HG03565 (cell line): ENCODE results near the gene FBXL7.

Source experiments
- ATAC-seq: cut with Tn5 transposase; IDR thresholded peaks from one replicate; pipeline ENCODE4 v1.9.1; 2021; ENCODE audit warnings: mild to moderate bottlenecking, moderate library complexity; ENCODE audit not compliant: unreplicated experiment

Gene FBXL7

DNA sequence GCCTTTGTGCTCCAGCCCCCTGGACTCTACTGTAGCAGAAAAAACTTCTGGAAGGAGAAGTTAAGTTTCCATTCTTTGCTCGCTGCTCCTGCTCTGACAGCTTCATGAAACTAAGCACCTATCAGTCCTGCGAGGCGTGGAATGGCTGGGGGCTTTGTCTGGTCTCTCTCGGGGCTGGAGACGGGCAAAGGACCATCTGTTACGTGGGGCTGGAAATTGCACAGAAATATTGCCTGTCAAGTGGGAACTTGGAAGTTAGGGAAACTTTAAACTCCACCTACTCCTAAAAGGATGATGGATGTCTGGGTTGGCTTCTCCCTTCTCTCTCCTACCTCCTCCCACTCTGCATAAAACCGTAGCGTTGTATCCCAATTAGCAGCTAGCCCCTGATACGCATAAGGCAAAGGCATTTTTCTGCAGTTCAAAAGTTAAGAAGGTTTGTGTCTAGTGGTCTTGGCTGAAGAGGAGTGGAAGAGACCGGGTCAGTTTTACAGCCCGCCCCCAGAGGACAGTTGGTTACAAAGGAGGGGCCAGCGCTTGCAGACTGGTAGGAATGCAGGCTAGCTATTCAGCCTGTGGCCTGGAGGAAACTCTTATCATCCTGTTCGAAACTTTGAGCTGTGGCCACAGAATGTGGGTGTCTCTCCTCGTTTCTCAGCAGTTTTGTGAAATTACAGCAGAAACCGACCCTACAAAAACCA lies 1.3 kb downstream of the FBXL7 start:
- ATAC-seq: no peak

DNA sequence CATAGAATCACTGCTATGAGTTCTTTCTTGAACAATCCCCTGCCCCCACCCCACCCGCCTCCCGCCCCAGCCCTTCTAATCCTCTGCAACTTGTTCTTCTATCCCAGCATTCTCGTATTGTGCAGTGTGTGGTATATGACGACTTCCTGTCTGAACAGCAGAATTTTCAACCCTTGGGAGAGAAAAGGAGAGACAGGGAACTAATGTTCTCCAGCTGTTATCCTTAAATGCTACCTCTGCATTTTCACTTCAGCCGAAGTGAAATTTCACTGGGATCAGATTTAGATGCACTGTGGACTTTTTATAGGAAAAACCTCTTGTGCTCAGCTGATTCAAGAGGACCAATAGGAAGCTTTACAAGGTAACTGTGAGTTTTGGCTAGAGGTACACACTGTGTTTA lies 2.2 kb downstream of the FBXL7 start:
- no peak for ATAC-seq

DNA sequence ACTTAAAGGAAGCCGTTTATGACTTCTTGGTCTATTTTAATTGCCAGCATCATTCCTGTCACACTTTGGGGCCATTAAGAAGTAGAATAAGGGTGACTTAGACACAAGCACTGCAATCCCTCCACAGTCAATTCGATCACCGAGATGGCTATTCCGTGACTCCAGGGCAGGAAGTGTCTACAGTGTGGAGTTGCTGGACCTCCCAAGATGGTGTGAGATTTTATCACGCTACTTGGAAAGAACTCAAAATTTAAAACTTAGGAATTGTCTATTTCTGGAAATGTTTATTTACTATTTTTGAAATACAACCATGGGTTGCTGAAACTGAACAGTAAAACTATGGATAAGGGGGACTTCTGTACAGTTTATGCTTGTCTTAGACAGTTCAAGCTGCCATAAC lies 6.2 kb downstream of the FBXL7 start:
- no peak for ATAC-seq

DNA sequence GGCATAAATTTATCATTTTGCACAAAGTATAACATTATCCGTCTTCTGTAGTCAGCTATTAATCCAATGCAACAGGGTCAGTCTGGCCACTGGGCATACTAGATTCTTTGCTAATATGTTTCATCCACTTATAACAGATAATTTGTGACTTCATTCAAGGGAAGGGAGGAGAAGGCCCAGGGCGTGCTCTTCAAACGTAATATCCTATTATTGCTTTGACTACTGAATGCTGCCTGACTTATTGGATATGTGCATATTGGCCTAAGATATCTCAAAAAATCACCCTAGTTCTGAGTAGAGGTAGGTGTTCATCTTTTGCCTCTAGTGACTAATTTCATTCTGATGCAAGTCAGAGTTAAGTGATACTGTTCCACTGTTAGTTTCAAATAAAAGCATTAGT lies 6.9 kb downstream of the FBXL7 start:
- ATAC-seq: no peak

DNA sequence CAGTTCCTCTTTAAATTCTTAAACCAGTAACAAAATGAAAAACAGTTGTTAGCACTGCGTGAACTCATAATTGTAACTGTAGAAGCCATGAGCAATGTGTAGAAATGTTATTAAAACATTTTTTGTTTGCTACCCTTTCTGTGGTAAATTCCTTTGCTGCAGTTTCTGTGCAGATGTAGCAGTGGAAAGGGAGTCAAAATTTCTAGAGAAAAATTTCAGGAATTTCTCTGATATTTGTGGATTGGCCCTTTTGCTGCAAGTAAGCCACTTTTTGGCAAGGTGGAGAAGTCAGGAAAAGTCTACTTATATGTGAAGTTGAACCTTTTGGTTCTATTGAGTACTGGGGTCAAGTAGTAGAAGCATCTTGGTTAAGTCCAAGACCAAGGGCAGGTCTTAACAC lies 10.1 kb downstream of the FBXL7 start:
- ATAC-seq: no peak

DNA sequence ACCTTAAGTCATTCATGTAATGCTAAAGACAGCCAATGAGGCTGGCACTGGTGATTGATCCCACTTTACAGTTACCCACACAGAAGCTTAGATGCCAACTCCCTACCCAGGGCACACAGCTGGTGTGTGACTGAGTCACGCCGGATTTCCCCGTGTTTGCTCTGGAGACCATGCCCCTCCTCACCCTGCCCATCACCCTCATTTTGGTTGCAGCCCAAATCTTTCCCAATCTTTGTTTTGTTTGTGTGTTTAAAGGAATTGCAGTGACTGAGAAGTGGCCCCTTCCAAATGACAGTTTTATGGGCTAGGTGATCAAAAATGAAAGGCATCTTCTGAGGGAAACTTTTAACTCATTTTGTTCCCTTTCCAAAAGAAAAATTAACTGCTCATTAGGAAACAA lies 10.9 kb downstream of the FBXL7 start:
- no peak for ATAC-seq

DNA sequence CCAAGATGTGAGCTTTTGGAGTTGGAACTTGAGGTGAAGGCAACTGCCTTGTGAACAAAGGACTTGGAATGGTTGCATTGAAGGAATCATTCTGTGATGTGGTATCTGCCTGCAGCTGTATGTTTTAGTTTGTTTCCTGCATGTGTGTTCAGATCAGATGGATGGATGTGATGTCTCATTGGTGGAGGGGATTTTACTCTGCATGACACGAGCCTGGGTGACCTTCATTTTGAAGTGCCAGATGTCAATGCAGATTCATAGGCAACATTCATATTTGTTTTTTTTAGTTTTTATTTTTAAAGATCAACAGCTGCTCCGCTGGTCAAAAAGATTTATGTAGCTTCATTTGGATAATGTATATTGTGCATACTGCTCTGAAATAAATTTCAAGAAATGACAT lies 13.5 kb downstream of the FBXL7 start:
- ATAC-seq: no peak

DNA sequence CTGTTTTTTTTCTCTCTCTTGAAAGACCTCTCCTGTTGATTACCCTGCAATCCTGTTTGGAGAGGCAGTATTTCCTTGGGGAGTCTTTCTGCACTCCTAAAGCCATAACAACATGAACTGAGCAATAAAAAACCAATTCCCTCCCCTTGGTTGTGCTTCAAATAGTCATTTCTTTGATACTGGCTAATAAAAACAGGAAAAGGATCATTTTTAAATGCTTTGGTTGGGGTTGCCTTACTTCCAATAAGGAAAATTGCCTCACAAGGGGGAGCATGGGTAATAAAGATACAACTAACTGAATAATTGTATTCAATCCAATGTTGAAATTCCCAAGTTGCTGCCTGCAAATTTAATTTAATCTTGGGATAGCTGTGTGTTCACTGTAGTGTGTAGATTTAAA lies 13.9 kb downstream of the FBXL7 start:
- ATAC-seq: no peak

DNA sequence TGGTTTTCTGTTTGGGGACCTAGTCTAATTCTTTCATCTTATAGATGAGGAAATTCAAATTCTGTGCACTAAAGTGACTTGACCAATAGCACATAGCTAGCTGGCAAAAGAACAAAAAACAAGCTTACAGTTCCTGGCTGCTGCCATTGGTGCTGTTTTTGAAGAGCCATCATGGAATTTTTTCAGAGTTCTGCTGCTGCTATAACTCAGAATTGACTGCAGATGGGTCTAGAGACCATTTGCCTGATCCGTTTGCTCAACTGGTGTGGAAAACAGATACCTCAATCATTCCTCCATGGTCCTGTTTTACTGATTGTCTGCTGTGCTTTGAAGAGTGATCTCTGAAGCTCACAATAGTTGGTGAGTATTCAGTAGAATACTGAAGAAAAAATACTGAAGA lies 15.2 kb downstream of the FBXL7 start:
- ATAC-seq: no peak

DNA sequence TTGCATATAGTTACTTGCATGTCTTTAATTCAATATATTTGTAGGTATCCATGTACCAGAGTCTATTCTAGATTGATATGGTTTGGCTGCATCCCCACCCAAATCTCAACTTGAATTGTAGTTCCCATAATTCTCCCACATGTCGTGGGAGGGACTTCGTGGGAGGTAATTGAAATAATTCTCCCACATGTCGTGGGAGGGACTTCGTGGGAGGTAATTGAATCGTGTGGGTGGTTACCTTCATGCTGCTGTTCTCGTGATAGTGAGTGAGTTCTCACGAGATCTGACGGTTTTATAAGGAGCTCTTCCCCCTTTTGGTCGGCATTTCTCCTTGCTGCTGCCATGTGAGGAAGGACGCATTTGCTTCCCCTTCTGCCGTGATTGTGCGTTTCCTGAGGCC lies 16.5 kb downstream of the FBXL7 start:
- ATAC-seq: no peak

DNA sequence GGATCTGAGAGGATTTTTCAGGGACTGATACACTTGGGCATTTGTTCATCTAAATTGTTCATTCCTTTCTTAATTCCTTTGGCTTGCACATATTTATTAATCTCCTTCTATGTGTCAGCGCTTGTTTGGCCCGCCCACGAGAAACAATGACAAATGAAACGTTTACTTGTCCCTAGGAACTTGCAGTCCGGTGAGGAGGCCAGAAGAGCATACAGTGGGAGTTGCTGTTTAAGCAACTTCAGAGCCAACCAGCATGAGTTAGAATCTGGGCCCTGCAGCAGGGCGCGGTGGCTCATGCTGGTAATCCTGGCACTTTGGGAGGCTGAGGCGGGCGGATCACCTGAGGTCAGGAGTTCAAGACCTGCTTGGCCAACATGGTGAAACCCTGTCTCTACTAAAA lies 18.8 kb downstream of the FBXL7 start:
- no peak for ATAC-seq

DNA sequence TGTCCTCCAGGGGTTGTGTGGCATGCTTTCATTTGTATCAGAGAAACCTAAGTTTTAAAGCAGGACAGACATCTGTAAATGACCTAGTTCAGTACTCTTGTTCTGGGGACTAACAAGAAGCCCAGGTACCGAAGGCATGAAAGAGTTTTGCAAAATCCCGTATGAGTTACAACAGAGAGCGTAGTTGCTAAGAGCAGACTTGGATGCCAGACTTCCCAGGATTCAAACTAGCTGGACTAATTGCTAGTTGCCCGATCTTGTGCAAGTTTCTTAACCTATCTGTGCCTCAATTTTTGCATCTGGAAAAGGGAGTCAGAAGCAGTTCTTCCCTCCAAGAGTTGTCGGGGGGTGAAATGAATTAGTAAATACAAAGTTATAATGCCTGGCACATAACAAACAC lies 20.9 kb downstream of the FBXL7 start:
- no peak for ATAC-seq

DNA sequence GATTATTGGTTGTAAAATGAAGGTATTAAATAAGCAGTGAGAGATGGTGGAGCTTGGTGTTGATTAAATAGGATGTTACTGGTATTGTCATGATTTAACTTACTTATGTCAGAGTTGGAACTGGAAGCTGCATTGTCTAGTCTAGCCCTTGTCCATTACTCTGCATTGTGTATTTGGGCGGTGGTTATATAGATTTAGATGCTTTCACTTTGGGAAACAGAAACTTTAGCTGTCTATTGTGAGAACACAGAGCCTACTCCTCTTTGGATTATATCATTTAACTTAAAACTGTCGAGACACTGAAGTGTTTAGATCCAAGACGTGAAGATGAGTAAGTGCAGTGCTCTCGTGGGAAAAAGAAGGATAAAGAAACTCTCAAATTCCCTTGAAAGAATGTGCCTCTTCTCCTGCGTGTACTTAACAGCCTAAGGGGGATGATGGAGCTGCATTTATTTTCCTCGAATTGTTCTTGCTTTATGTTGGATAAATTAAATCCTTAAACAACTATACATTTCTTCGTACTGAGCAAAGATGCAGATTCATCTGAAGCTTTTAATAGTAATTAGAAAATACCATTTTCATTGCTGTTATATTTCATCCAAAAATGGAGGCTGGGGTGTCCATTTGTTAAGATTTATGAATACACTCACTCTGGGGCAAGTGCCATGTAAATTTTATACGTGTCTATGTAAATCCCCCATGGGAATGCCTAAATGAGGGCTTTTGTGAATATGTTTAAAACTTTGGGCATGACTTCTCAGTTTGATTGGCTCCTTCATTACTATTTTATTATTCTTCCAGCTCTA lies 21.6 kb downstream of the FBXL7 start:
- no peak for ATAC-seq

DNA sequence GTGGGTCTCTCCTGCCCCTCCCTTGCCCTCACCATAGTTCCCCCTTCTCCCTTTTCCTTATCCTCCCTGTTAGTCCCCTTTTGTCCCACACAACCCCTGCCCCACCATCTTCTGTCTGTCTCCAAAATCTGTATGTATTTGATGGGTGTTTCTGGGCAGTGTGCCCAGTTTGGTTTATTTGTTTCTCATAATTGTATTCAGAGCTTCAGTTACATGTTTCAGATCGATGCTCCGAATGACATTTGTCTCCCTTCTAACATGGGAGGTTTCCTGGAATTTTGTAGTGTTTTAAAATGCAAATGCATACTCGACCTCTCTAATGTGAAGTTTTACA lies 22.2 kb downstream of the FBXL7 start:
- no peak for ATAC-seq

DNA sequence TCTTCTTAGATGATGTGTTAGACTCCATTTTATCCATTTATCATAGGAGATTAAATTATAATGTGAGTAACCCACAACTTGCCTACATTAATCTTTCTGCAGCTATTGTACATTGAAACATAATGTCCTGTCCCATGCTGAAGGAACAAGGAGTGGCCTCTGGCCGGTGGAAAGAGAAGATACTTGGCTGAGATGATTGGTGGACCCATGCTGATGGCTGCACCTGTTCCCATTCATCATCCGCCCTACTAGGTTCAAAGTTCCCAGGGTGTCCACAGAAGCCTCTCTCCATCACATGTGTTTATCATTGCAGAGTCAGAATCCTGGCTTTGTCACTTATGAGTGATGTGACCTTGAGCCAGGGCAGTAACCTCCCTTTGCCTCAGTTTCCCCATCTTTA lies 24.7 kb downstream of the FBXL7 start:
- ATAC-seq: no peak

DNA sequence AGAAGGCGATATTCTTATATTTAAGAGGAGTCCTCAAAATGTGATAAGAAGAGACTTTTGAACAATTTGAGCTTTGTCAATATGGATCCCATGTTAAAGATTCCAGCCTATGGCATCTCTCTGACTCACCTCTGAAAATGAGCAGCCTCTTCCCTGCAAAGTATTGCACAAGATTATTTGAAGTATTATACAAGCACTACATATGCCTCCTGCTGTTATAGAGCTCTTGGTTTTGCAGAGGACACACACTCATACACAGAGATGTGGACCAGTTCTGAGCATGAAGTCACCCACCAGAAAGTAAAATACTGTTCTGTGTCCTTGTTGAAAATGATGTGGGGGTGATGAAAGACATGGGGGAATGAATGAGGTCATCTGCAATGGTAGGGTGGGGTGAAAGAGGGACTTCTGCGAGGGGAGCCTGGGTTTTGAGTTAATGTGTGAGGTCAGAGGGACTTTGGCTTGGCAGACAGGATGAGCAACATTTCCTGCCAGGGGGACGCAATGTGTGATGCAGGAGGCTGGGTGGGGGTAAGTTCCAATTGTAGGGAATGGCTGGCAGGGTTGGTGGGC lies 25.8 kb downstream of the FBXL7 start:
- no peak for ATAC-seq

DNA sequence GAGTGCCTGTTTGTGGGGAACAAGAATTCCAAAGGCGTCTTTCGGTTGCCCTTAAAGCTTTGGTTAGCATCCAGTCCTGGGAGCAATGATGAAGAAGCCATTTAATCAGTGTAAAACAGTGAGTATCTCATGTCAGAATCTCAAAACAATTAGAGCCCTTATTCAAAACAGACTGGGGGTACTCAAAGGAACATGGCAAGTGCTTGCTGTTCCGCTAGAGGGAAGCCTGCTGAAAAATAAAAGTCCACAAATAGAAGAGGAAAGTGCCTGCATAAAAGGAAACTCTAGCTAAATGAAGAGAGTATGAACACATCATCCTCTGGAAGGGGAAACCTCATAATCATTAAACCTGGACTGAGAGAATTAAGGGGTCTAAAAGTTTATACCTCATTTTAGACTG lies 26.4 kb downstream of the FBXL7 start:
- ATAC-seq: no peak

DNA sequence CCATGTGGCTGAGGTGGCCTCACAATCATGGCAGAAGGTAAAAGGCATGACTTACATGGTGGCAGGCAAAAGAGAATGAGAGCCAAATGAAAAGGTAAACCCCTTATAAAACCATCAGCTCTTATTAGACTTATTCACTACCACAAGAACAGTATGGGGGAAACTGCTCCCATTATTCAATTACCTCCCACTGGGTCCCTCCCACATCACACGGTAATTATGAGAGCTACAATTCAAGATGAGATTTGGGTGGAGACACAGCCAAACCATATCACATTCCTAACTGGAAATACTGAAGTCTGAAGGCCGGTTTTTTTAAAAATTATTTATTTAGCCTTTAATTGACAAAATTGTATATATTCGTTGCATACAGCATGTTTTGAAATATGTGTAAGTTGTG lies 28.5 kb downstream of the FBXL7 start:
- ATAC-seq: no peak

DNA sequence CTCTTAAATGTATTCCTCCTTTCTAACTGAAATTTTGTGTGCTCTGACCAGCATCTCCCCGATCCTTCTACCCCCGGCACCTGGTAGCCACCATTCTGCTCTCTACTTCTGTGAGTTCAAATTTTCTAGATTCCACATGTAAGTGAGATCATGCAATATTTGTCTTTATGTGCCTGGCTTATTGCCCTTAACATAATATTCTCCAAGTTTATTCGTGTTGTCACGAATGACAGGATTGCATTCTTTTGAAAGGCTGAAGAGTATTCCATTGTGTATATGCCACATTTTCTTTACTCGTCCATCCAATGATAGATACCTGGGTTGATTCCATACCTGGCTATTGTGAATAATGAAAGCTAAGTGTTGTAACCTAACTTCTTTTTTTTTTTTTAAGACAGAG lies 29.0 kb downstream of the FBXL7 start:
- ATAC-seq: no peak

DNA sequence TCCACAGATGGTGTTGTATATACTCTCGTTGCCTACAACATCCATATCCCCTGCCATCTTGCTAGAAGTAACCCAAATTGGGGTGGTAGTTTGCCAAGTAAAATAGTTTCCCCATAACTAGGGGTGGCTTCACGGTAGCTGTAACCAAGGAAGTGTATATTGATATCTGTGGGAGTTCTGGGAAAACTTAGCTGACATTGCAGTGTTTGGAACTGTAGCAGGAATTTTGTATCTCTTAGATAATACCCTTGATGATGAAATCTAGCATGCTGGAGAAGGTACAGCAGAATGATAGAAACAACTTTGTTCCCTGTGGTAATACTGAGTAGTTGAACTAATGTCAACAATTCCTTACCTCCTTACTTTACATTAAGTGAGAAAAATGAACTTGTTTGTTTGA lies 29.8 kb downstream of the FBXL7 start:
- no peak for ATAC-seq

DNA sequence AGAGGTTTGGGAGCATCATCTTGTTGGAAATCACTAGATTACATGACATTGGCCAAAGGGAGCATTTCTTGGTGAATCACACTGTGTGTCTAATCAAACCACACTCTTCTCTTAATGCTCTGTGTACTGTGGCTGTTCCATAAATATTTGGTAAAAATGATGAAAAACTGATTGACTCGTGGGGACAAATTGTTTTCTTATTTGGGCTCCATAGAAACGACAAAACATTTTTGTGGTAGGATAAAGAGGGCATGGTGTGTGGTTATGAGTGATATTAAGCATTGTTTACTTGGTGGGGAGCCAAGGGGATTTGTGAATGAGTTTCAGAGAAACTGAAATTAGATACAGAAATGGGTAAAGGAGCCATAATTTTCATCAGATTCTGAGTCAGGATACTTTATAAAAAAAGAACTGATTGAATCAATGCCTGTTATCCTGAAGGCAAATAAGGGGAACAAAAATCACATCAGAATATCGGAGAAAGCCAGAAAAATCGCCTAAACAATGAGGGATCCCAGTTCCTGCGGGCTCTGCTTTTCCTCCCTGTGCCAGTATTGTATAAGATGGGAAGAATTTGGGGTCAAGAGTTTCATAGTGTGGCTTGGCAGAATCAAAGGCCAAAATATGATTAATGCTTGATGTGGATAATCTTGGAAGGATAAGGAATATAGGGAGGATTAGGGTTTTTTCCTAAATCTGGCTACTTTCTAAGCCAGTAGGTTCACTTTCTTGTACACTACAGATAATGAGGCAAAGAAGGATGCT lies 33.3 kb downstream of the FBXL7 start:
- ATAC-seq: no peak

DNA sequence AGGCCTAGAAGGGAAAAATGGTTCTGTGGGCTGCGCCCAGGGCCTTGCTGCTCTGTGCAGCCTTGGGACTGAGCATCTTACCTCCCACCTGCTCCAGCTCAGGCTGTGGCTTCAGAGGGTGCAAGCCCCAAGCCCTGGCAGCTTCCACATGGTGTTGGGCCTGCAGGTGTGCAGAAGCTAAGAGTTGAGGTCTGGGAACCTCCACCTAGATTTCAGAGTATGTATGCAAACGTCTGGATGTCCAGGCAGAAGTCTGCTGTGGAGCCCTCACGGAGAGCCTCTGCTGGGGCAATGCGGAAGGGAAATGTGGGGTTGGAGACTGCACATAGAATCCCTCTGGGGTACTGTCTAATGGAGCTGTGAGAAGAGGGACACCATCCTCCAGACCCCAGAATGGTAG lies 36.0 kb downstream of the FBXL7 start:
- ATAC-seq: no peak
